Activated T-cell treated with anti-CD3 and anti-CD28 coated beads, Interleukin-2, amount 50 U/mL, for 1 hour (primary cell): Measurements from ENCODE around the gene ARAF.
A peak's percentile ranks its signal among the peaks of the same experiment; 100 is the strongest.

ENCODE experiments used
- DNase-seq: peaks from one replicate; pipeline ENCODE4 v3.0.0-alpha.2; 2020

ARAF gene

GRCh38 chrX:47564438-47565085 lies 3.6 kb downstream of the ARAF start:
- no peak for DNase-seq

DNA sequence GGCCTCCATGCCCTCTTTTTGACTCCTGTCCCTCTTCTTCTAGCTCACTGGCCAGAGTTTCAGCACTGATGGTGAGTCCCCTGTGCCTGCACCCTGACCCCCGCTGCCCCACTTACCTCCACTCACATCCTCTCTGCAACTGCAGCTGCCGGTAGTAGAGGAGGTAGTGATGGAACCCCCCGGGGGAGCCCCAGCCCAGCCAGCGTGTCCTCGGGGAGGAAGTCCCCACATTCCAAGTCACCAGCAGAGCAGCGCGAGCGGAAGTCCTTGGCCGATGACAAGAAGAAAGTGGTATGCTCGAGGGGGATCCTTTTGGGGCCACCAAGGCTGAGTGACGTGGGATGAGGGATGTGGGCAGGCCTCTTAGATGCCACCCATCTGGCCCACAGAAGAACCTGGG lies 5.8 kb downstream of the ARAF start:
- no peak for DNase-seq

DNA sequence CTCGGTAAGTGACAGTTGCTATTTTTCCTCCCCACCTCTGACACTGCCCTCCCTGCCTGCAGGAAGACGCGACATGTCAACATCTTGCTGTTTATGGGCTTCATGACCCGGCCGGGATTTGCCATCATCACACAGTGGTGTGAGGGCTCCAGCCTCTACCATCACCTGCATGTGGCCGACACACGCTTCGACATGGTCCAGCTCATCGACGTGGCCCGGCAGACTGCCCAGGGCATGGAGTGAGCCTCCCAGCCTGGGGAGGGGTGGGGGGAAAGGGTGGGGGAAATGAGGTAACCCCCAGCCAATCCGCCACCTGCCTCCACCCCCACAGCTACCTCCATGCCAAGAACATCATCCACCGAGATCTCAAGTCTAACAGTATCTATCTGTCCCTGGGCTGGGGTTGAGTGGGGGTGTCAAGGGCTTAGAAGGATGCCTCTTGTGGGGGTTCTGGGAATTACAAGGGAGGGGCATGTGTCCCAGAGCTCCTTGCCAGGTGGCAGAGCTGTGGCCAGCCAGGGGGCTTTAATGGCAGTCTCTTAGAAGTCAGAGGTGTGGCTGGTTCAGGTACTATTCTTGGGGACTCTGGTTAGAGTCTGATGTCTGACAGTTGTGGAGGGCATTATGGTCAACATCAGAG lies 7.8 kb downstream of the ARAF start:
- peak; percentile 38 for DNase-seq

DNA sequence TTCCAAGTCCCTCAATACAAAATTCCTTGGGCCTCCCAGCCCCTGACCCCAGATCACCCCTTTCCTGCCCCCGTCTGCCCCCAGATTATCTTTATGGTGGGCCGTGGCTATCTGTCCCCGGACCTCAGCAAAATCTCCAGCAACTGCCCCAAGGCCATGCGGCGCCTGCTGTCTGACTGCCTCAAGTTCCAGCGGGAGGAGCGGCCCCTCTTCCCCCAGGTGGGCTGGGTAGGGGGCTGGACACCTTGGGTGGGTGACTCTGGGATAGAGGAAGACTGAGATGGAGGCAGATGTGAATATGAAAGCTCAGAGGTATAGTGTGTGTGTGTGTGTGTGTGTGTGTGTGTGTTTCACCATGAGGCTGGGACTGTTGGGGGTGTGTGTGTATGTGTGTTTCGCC lies 9.8 kb downstream of the ARAF start:
- no peak for DNase-seq

DNA sequence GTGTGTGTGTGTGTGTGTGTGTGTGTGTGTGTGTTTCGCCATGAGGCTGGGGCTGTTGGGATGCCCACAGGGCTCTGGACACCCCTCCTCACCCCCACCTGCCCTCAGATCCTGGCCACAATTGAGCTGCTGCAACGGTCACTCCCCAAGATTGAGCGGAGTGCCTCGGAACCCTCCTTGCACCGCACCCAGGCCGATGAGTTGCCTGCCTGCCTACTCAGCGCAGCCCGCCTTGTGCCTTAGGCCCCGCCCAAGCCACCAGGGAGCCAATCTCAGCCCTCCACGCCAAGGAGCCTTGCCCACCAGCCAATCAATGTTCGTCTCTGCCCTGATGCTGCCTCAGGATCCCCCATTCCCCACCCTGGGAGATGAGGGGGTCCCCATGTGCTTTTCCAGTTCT lies 10.2 kb downstream of the ARAF start:
- DNase-seq, result no peak

GRCh38 chrX:47571896-47572295 lies 10.9 kb downstream of the ARAF start:
- DNase-seq, result no peak

DNA sequence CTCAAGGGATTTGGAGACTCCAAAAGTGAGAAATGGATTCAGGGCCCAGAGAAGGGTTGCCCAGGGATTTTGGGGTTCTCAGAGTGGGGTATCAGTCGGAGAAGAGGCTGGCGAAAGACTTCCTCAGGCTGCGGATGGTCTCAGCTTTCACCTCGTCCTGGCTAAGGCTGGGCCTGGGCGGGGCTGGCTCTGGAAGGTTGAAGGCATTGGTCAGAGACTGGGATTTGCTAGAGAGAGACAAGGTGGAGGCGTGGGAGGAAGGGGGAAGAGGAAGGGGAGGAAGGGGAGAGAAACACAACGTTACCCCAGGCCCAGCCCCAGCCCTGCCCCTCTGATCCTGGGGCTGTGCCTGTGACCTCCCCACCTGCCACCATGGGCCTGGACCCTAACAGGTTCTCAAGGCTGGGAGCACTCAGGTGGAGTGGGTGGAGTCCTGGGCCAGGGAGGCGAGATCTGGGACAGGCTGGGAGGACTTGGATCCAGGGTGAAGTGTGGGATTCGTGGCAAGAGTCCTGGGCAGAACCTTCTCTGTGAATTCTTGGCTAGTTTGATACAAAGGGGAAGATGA lies 11.9 kb downstream of the ARAF start:
- DNase-seq, result no peak

DNA sequence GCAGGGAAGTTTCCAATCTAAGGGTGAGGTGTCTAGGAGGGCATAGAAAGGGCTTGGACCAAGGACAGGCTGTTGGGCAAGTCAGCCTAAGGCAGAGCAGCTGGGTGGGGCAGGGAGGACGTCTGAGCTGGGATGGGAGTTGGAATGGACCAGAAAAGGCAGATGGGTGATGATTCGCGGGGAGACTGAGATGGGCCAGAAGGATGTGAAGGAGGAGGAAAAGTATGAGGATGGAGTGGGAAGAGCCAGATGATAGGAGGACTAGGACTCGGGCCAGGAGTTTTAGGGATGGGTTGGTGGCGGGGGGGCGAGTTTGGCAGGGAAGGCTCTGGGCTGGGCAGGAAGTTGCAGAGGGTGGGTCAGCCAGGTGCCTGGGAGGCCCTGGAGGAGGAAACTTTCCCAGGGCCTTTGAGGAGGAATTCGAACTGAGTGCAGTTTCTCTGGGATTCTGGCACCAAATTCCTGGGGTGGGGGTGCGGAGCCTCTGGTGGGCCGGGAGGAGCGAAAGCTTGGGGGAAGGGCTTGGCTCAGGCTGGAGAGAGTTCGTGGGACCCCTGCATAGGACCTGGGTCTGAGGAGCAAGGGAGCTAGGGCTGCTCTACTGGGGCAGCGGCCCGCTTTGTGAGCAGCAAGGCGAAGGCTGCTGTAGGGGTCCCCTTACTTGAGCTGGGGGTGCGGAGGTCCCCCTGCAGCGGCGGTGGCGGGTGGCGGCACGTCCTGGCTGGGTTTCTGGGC lies 12.5 kb downstream of the ARAF start:
- DNase-seq, result no peak

- DNase-seq, result no peak
Measured at GRCh38 chrX:47574076-47574546, 13.1 kb downstream of the ARAF start.

GRCh38 chrX:47574547-47575301 lies 13.7 kb downstream of the ARAF start:
- DNase-seq, result no peak

- DNase-seq, result no peak
Measured at GRCh38 chrX:47576021-47576898, 15.3 kb downstream of the ARAF start.

DNA sequence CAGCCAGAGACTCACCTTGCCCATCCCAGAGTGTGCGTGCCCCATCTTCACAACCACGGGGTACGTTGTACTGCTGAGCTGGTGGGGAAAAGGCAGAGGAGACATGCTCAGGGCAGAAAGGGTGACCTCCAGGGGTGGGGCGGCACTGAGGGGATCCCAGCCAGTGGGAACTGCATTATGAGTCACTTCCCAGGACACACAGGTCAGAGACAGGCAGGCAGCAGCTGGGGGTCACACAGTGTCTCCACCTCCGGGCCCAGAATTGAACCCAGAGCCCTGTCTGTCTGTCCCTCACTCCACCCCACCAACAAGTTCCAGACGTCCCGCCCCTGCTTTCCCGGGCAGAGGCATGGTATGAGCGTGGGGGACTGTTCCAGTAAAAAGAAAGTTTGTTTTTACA lies 16.4 kb downstream of the ARAF start:
- DNase-seq, result no peak

DNA sequence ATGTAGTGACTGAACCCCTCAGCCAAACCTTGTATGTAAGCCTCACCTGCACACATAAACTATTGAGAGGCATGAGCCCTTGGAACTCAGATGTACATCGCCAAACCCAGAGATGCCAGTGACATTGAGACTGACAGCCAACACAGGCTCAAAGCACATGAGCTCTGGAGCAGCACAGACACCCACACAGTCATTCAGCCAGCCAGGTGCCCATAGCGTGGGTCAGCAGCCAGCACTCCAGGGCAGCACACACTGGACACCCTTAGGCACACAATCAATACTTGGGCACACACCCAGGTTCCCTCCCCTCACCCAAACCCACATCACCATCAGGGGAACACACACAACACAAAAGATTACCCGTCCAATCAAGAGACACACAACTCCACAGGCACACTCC lies 16.9 kb downstream of the ARAF start:
- DNase-seq, result no peak

DNA sequence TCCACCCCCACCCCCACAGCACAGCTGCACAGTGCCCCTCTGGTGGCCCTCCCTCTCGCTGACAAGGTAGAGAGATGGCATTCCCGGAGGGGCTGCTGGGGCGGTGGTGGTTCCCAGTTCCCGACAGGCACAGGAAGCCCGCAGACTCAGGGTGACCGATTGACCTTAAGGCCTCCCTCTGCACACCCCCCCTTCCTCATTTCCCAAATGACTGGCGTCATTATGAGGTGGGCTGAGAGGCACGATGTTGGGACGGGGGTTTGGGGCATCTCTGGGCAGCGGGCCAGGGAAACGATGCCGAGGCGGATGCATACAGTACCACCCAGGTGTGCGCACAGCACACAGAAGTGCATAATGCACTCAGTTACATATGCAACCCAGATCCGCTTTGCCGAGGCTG lies 17.7 kb downstream of the ARAF start:
- DNase-seq, result no peak

- no peak for DNase-seq
Measured at GRCh38 chrX:47579537-47579936, 18.5 kb downstream of the ARAF start.

- DNase-seq, result peak; percentile 75
Measured at GRCh38 chrX:47581731-47582647, 21.0 kb downstream of the ARAF start, which contains the start of gene TIMP1. TIMP1 (plus strand) TSS chrX:47582436; CDS start chrX:47583416, 980 bp downstream.

DNA sequence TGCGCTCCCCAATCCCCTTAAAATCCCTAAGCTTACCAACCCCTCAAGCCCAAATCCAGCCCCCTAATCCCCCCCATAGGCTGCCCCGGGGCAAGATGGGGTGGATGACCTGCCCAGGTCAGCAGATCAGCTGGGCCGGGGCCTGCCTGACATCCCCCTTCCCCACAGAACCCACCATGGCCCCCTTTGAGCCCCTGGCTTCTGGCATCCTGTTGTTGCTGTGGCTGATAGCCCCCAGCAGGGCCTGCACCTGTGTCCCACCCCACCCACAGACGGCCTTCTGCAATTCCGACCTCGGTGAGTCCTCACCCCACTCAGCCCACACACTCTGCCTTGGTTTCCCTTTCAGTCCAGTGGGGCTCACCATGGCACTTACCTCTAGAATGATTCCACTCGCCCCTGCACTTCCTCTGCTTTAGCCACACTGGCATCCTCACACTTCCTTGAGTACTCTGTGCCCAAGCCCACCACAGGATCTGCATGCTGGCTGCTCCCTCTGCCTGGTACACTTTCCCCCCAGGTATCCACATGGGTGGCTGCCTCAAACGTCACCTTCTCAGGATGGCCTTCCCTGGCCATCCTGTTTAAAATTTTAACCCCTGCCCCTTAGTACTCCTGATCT lies 22.3 kb downstream of the ARAF start:
- no peak for DNase-seq

GRCh38 chrX:47584714-47585113 lies 23.7 kb downstream of the ARAF start:
- DNase-seq, result no peak

DNA sequence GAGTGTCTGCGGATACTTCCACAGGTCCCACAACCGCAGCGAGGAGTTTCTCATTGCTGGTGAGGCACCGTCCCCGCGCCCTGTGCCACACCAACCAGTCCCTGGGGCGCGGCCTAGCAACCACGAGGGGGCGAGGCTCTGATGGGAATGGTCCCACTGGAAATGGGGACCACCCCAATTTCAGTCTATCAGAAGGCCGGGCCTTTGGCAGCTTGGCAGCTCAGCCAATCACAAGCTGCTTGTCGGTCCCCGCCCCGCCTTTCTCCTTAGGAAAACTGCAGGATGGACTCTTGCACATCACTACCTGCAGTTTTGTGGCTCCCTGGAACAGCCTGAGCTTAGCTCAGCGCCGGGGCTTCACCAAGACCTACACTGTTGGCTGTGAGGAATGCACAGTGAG lies 24.3 kb downstream of the ARAF start:
- DNase-seq, result no peak

- no peak for DNase-seq
Measured at GRCh38 chrX:47586043-47586787, 25.2 kb downstream of the ARAF start.
